ENCODE results near the gene KIZ.

GRCh38 chr20:21117521-21117920, 8.4 kb upstream of the KIZ start:
- TF ChIP-seq CTCF (IDR thresholded peaks at IDR 0.05), result no peak
- no peak for TF ChIP-seq EZH2 (IDR thresholded peaks at IDR 0.05)
